ENCODE data around the gene TRPC4AP. TPM values are rescaled to one million over a fixed set of nuclear protein-coding genes. Genes with fewer than 3 reads are reported as not detected.
"Not testable (repeated sequence)": the region's sequence is repeated elsewhere in the genome, so short reads cannot be mapped to it uniquely, and the experiment has no call there.

Gene TRPC4AP
- total RNA-seq, 1 donor from 2014 or later, result 61.9 TPM

DNA sequence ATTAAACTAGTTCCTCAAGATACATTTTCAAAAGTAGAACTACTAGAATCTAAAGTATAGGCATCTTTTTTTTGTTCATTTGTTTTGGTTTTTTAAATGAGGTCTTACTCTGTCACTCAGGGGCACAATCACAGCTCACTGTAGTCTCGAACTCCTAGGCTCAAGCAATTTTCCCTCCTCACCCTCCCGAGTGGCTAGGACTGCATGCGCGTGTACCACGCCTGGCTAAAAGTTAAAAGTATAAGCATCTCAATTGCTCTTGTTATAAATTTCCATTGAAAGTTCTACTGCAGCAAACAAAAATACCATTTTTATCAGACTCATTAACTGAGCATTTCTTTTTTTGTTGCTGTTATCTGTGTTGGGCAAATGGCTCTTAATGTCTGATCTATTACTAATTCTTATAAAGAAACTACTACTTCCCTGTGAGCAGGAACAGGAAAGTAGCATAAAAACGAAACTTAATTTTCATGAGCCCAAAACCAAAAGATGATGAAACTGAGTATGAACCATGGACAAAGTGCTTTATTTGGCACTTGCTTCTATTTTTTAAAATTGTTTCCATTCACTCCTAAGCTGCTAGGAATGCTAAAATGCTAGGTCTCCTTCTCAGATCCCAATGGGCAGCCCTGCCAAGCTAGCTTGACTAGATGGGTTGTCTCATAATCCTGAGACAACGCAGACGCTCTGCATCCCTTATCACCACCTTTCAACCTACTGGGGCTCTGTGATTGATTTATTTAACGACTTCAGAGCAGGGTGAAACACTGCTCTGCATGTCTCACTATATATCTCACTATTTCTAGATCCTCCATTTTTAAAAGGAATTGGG, 36.9 kb downstream of the TRPC4AP start:
- intact Hi-C loops (cut with DNase I), result no loop called here
- peaks cover 0 to 13% of the 10 kb centered on the region in 2 donors for H3K36me3 ChIP-seq
- no peak for DNase-seq (ENCODE audit: extremely low spot score in 2 of 2)
- no peak overlapping the region for H3K4me3 ChIP-seq
- H3K4me1 ChIP-seq, result peaks cover 5% of the 10 kb centered on the region
- H3K27ac ChIP-seq, result no peak overlapping the region
- H3K27me3 ChIP-seq, result no peaks in the 10 kb centered on the region
- H3K9me3 ChIP-seq, result no peaks in the 10 kb centered on the region
- TF ChIP-seq POLR2A (IDR thresholded peaks at IDR 0.05) (no peak), POLR2AphosphoS5 (IDR thresholded peaks at IDR 0.05; ENCODE audit: insufficient read depth in 1 of 2, low read depth in 1 of 2) (no peak), CTCF (IDR thresholded peaks at IDR 0.05) (no peak)

- intact Hi-C loops (cut with DNase I), result no loop called here
- H3K27ac ChIP-seq, result no peak overlapping the region
- TF ChIP-seq POLR2A (IDR thresholded peaks at IDR 0.05), result no peak
- TF ChIP-seq CTCF (IDR thresholded peaks at IDR 0.05), result no peak
- no peak for TF ChIP-seq POLR2AphosphoS5 (IDR thresholded peaks at IDR 0.05; ENCODE audit: insufficient read depth in 1 of 2, low read depth in 1 of 2)
- no peak for DNase-seq (ENCODE audit: extremely low spot score in 2 of 2)
- H3K4me3 ChIP-seq, result no peak overlapping the region
- no peaks in the 10 kb centered on the region for H3K27me3 ChIP-seq
- H3K4me1 ChIP-seq, result peaks cover 5% of the 10 kb centered on the region
- H3K36me3 ChIP-seq, result peaks cover 0 to 15% of the 10 kb centered on the region in 2 donors
- no peaks in the 10 kb centered on the region for H3K9me3 ChIP-seq
These were observed 37.8 kb downstream of the TRPC4AP start for GRCh38 chr20:35054814-35055213.

- DNase-seq (ENCODE audit: extremely low spot score in 2 of 2); H3K27ac ChIP-seq; H3K4me3 ChIP-seq; intact Hi-C loops (cut with DNase I); H3K4me1 ChIP-seq; H3K27me3 ChIP-seq; H3K9me3 ChIP-seq: not testable (repeated sequence)
- H3K36me3 ChIP-seq, result peaks cover 0 to 37% of the 10 kb centered on the region in 2 donors
These were observed 40.0 kb downstream of the TRPC4AP start for GRCh38 chr20:35052616-35053015.

GRCh38 chr20:35049776-35050352, 42.7 kb downstream of the TRPC4AP start:
- intact Hi-C loops (cut with DNase I), result no loop called here
- H3K4me3 ChIP-seq, result no peak overlapping the region
- H3K36me3 ChIP-seq, result peaks cover 0 to 36% of the 10 kb centered on the region in 2 donors
- no peaks in the 10 kb centered on the region for H3K9me3 ChIP-seq
- no peak overlapping the region for H3K27ac ChIP-seq
- H3K4me1 ChIP-seq, result no peaks in the 10 kb centered on the region
- no peak for DNase-seq (ENCODE audit: extremely low spot score in 2 of 2)
- no peaks in the 10 kb centered on the region for H3K27me3 ChIP-seq
- TF ChIP-seq CTCF (IDR thresholded peaks at IDR 0.05), result no peak

- intact Hi-C loops (cut with DNase I), result no loop called here
- DNase-seq (ENCODE audit: extremely low spot score in 2 of 2), result no peak
- Histone ChIP-seq H3K36me3 (peaks cover 0 to 33% of the 10 kb centered on the region in 2 donors), H3K9me3 (no peaks in the 10 kb centered on the region), H3K4me1 (no peaks in the 10 kb centered on the region), H3K4me3 (no peak overlapping the region), H3K27ac (no peak overlapping the region), H3K27me3 (no peaks in the 10 kb centered on the region)
- TF ChIP-seq CTCF (IDR thresholded peaks at IDR 0.05) (no peak), POLR2AphosphoS5 (IDR thresholded peaks at IDR 0.05; ENCODE audit: insufficient read depth in 1 of 2, low read depth in 1 of 2) (no peak), POLR2A (IDR thresholded peaks at IDR 0.05) (no peak)
These were observed 43.9 kb downstream of the TRPC4AP start for GRCh38 chr20:35048739-35049138.
